ENCODE results near the gene RAPGEF1.

DNA sequence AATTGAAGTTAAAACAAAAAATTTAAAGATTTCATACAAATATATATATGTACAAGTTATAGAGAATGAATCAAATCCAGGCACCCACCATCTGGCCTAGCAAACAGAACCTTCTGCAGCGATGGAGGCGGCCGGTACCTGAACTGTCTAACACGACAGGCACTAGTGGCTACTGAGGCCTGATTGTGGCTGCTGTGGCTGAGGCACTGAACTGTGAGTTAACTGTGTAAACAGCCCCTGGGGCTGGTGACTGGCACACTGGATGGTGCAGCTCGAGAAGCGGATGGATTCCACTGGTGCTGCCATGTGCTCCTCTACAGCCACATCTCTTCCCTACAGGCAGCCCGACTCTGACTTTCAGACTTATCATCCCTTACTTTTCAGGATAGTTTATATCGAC, 82.4 kb downstream of the RAPGEF1 start:
- TF ChIP-seq, protein P1, sequence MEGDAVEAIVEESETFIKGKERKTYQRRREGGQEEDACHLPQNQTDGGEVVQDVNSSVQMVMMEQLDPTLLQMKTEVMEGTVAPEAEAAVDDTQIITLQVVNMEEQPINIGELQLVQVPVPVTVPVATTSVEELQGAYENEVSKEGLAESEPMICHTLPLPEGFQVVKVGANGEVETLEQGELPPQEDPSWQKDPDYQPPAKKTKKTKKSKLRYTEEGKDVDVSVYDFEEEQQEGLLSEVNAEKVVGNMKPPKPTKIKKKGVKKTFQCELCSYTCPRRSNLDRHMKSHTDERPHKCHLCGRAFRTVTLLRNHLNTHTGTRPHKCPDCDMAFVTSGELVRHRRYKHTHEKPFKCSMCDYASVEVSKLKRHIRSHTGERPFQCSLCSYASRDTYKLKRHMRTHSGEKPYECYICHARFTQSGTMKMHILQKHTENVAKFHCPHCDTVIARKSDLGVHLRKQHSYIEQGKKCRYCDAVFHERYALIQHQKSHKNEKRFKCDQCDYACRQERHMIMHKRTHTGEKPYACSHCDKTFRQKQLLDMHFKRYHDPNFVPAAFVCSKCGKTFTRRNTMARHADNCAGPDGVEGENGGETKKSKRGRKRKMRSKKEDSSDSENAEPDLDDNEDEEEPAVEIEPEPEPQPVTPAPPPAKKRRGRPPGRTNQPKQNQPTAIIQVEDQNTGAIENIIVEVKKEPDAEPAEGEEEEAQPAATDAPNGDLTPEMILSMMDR (IDR thresholded peaks at IDR 0.05): no peak
- TF ChIP-seq POLR2A (IDR thresholded peaks at IDR 0.05) (no peak), POLR2AphosphoS5 (IDR thresholded peaks at IDR 0.05; ENCODE audit: insufficient read depth in 1 of 2, low read depth in 1 of 2) (no peak)

Measured in vagina (tissue), 2 donors.